Lower leg skin (tissue), 3 donors: ENCODE results near the gene TMA7.

Experiments
- CTCF ChIP-seq, 3 donors: fragments of 450-650 bp; IDR thresholded peaks; one replicate each; pipeline ENCODE4 v1.5.1; 2016; ENCODE audit warnings: antibody characterized with exemption in 3 of 3, mild to moderate bottlenecking in 3 of 3, moderate library complexity in 2 of 3
- POLR2A ChIP-seq, 2 donors: fragments of 450-650 bp; IDR thresholded peaks; one replicate each; pipeline ENCODE4 v1.6.1; 2016 to 2017; ENCODE audit warnings: antibody characterized with exemption in 2 of 2, mild to moderate bottlenecking in 1 of 2, moderate library complexity in 1 of 2

- TF ChIP-seq CTCF (IDR thresholded peaks at IDR 0.05), result no peak
- TF ChIP-seq POLR2A (IDR thresholded peaks at IDR 0.05), result no peak
Observed at GRCh38 chr3:48422681-48423080, 17.4 kb upstream of the TMA7 start.
